GM12878 (cell line): ENCODE data around the gene MAGI3.

Experiments used
- EP300 ChIP-seq, 2 experiments: fragments of 150-350 bp in 1 of 2; IDR thresholded peaks; 2 replicates each; pipeline ENCODE4 v1.6.1; 2011 to 2012; ENCODE audit warnings: low read depth in 2 of 2, low read length in 2 of 2, borderline replicate concordance in 1 of 2, improper control_type of control experiment in 1 of 2, inconsistent platforms in 1 of 2; ENCODE audit not compliant: control insufficient read depth in 1 of 2
- SMC3 ChIP-seq: IDR thresholded peaks from 2 replicates; pipeline ENCODE4 v1.6.1; 2011; ENCODE audit warnings: low read length, improper control_type of control experiment, borderline replicate concordance
- TF ChIP-seq, protein P1 (sequence below): fragments of 450-650 bp; IDR thresholded peaks from 2 replicates; pipeline ENCODE4 v1.6.1; 2018; ENCODE audit warnings: borderline replicate concordance, mild to moderate bottlenecking; ENCODE audit not compliant: partially characterized antibody
- TF ChIP-seq, protein P2 (sequence below), 3 experiments: IDR thresholded peaks in 2 of 3; conservative IDR thresholded peaks in 1 of 3; 2 replicates each; pipeline ENCODE4 v1.5.1; 2011; ENCODE audit warnings: low read depth in 3 of 3, low read length in 3 of 3, mild to moderate bottlenecking in 3 of 3, control low read depth in 2 of 3, moderate library complexity in 2 of 3, inconsistent platforms in 1 of 3, mixed read lengths in 1 of 3; ENCODE audit not compliant: control insufficient read depth in 2 of 3, insufficient read depth in 1 of 3; ENCODE audit errors: extremely low read depth in 1 of 3

DNA sequence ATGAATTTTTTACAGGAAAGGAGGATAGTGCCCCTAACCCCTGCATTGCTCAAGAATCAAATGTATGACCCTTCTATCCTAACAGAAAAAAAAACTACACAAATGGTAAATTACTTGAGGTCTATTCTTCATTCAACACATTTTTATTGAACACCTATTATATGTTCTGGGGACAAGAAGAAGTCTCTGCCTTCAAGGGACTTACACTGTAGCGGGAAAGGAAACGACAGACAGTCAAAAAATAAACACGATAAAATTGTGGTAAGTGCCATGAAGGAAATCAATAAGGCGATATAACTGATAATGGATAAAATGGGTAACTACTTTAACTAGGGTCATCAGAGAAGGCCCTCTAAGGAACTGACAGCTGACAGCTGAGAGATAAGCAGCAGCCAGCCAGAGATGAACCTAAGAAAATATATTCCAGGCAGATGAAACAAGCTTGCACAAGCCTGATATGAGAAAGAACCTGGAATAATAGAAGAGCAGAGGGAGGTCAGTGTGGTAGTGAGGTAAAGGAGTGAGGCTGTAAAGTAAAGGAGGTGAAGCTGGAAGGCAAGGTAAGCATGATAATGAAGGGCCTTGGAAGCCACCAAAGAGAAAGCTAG is 302.6 kb downstream of the MAGI3 start:
- TF ChIP-seq, protein P1, sequence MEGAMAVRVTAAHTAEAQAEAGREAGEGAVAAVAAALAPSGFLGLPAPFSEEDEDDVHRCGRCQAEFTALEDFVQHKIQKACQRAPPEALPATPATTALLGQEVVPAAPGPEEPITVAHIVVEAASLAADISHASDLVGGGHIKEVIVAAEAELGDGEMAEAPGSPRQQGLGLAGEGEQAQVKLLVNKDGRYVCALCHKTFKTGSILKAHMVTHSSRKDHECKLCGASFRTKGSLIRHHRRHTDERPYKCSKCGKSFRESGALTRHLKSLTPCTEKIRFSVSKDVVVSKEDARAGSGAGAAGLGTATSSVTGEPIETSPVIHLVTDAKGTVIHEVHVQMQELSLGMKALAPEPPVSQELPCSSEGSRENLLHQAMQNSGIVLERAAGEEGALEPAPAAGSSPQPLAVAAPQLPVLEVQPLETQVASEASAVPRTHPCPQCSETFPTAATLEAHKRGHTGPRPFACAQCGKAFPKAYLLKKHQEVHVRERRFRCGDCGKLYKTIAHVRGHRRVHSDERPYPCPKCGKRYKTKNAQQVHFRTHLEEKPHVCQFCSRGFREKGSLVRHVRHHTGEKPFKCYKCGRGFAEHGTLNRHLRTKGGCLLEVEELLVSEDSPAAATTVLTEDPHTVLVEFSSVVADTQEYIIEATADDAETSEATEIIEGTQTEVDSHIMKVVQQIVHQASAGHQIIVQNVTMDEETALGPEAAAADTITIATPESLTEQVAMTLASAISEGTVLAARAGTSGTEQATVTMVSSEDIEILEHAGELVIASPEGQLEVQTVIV: no peak
- TF ChIP-seq SMC3 (no peak), EP300 (IDR thresholded peaks at IDR 0.05; ENCODE audit: borderline replicate concordance in 1 of 2, control insufficient read depth in 1 of 2, low read depth in 2 of 2, low read length in 2 of 2) (no peak)
- TF ChIP-seq, protein P2, sequence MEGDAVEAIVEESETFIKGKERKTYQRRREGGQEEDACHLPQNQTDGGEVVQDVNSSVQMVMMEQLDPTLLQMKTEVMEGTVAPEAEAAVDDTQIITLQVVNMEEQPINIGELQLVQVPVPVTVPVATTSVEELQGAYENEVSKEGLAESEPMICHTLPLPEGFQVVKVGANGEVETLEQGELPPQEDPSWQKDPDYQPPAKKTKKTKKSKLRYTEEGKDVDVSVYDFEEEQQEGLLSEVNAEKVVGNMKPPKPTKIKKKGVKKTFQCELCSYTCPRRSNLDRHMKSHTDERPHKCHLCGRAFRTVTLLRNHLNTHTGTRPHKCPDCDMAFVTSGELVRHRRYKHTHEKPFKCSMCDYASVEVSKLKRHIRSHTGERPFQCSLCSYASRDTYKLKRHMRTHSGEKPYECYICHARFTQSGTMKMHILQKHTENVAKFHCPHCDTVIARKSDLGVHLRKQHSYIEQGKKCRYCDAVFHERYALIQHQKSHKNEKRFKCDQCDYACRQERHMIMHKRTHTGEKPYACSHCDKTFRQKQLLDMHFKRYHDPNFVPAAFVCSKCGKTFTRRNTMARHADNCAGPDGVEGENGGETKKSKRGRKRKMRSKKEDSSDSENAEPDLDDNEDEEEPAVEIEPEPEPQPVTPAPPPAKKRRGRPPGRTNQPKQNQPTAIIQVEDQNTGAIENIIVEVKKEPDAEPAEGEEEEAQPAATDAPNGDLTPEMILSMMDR (IDR thresholded peaks at IDR 0.05 in 2 of 3, conservative IDR thresholded peaks at IDR 0.05 in 1 of 3; ENCODE audit: control insufficient read depth in 2 of 3, extremely low read depth in 1 of 3, insufficient read depth in 1 of 3, low read depth in 3 of 3, low read length in 3 of 3): no peak
